ENCODE data around the gene MID1.

Gene MID1

GRCh38 chrX:10447564-10448214 lies 172.7 kb downstream of the MID1 start:
- H2AFZ ChIP-seq (ENCODE audit: low read depth, low read length), result no peak overlapping the region
- no peaks in the 10 kb centered on the region for H3K4me1 ChIP-seq (ENCODE audit: insufficient read depth, low read length)
- ATAC-seq (ENCODE audit: insufficient read depth, low read depth) (no peak), DNase-seq (no peak)
- no peak overlapping the region for H3K4me3 ChIP-seq (ENCODE audit: low read depth in 1 of 2, low read length in 2 of 2)
- no peaks in the 10 kb centered on the region for H3K79me2 ChIP-seq (ENCODE audit: insufficient read depth, low read length)
- H3K4me2 ChIP-seq (ENCODE audit: insufficient read depth, low read length), result no peak overlapping the region
- H3K27me3 ChIP-seq (ENCODE audit: insufficient read depth, low read length, poor library complexity), result no peaks in the 10 kb centered on the region
- H3K36me3 ChIP-seq (ENCODE audit: insufficient read depth, low read length), result no peaks in the 10 kb centered on the region
- TF ChIP-seq EZH2 (IDR thresholded peaks at IDR 0.05; ENCODE audit: borderline replicate concordance, low read depth, low read length, severe bottlenecking), result no peak
- no peak for TF ChIP-seq CTCF (IDR thresholded peaks at IDR 0.05; ENCODE audit: borderline replicate concordance, extremely low read depth, low read length, poor library complexity, severe bottlenecking)
- no peak overlapping the region for H3K27ac ChIP-seq (ENCODE audit: low read length)
- no peaks in the 10 kb centered on the region for H3K9me3 ChIP-seq (ENCODE audit: insufficient read depth, low read length, severe bottlenecking)
- no peaks in the 10 kb centered on the region for H4K20me1 ChIP-seq (ENCODE audit: insufficient read depth, low read length)
- H3K9ac ChIP-seq (ENCODE audit: low read depth, low read length), result no peak overlapping the region

GRCh38 chrX:10444204-10444603 lies 176.2 kb downstream of the MID1 start:
- Histone ChIP-seq H3K79me2 (ENCODE audit: insufficient read depth, low read length) (no peaks in the 10 kb centered on the region), H3K27me3 (ENCODE audit: insufficient read depth, low read length, poor library complexity) (no peaks in the 10 kb centered on the region), H3K4me2 (ENCODE audit: insufficient read depth, low read length) (no peak overlapping the region), H3K4me1 (ENCODE audit: insufficient read depth, low read length) (no peaks in the 10 kb centered on the region), H3K9ac (ENCODE audit: low read depth, low read length) (no peak overlapping the region), H3K27ac (ENCODE audit: low read length) (no peak overlapping the region), H4K20me1 (ENCODE audit: insufficient read depth, low read length) (no peaks in the 10 kb centered on the region), H3K4me3 (ENCODE audit: low read depth in 1 of 2, low read length in 2 of 2) (no peak overlapping the region), H3K9me3 (ENCODE audit: insufficient read depth, low read length, severe bottlenecking) (no peaks in the 10 kb centered on the region), H2AFZ (ENCODE audit: low read depth, low read length) (no peak overlapping the region), H3K36me3 (ENCODE audit: insufficient read depth, low read length) (no peaks in the 10 kb centered on the region)
- TF ChIP-seq EZH2 (IDR thresholded peaks at IDR 0.05; ENCODE audit: borderline replicate concordance, low read depth, low read length, severe bottlenecking) (no peak), CTCF (IDR thresholded peaks at IDR 0.05; ENCODE audit: borderline replicate concordance, extremely low read depth, low read length, poor library complexity, severe bottlenecking) (no peak)
- ATAC-seq (ENCODE audit: insufficient read depth, low read depth) (no peak), DNase-seq (no peak)

GRCh38 chrX:10441464-10441863 lies 178.9 kb downstream of the MID1 start:
- Histone ChIP-seq H3K4me2 (ENCODE audit: insufficient read depth, low read length) (no peak overlapping the region), H3K36me3 (ENCODE audit: insufficient read depth, low read length) (no peaks in the 10 kb centered on the region), H3K79me2 (ENCODE audit: insufficient read depth, low read length) (no peaks in the 10 kb centered on the region), H3K4me1 (ENCODE audit: insufficient read depth, low read length) (no peaks in the 10 kb centered on the region), H3K4me3 (ENCODE audit: low read depth in 1 of 2, low read length in 2 of 2) (no peak overlapping the region), H3K9me3 (ENCODE audit: insufficient read depth, low read length, severe bottlenecking) (no peaks in the 10 kb centered on the region), H3K9ac (ENCODE audit: low read depth, low read length) (no peak overlapping the region), H2AFZ (ENCODE audit: low read depth, low read length) (no peak overlapping the region), H3K27me3 (ENCODE audit: insufficient read depth, low read length, poor library complexity) (no peaks in the 10 kb centered on the region), H3K27ac (ENCODE audit: low read length) (no peak overlapping the region), H4K20me1 (ENCODE audit: insufficient read depth, low read length) (no peaks in the 10 kb centered on the region)
- TF ChIP-seq CTCF (IDR thresholded peaks at IDR 0.05; ENCODE audit: borderline replicate concordance, extremely low read depth, low read length, poor library complexity, severe bottlenecking), result no peak
- TF ChIP-seq EZH2 (IDR thresholded peaks at IDR 0.05; ENCODE audit: borderline replicate concordance, low read depth, low read length, severe bottlenecking), result no peak
- no peak for DNase-seq
- ATAC-seq (ENCODE audit: insufficient read depth, low read depth), result no peak
